Gastroesophageal sphincter (tissue), 4 donors: Measurements from ENCODE around the gene CFDP1. TPM values are rescaled to one million over a fixed set of nuclear protein-coding genes. Genes with fewer than 3 reads are reported as not detected.
A peak's percentile ranks its signal among the peaks of the same experiment; 100 is the strongest.

Experiments used
- ATAC-seq: fragments of 150-250 bp; one replicate; pipeline ENCODE4 v1.9.1; 2016; ENCODE audit warnings: mild to moderate bottlenecking, moderate library complexity
- H3K27ac ChIP-seq, 4 donors: fragments of 200-600 bp; sonication (generic) in 3 of 4; 1 replicate in 3 of 4; 2 replicates in 1 of 4; pipeline ENCODE4 v1.5.1; 2016 to 2019
- H3K27me3 ChIP-seq: fragments of 200-600 bp; sonication (generic); one replicate; pipeline ENCODE4 v1.5.1; 2019
- H3K36me3 ChIP-seq, 2 donors: fragments of 200-600 bp; sonication (generic); one replicate each; pipeline ENCODE4 v1.5.1; 2019; ENCODE audit warnings: control low read depth in 1 of 2
- H3K4me1 ChIP-seq, 3 donors: fragments of 200-600 bp; sonication (generic); 1 replicate in 2 of 3; 2 replicates in 1 of 3; pipeline ENCODE4 v1.5.1; 2016 to 2019; ENCODE audit warnings: control low read depth in 2 of 3
- H3K4me3 ChIP-seq, 2 donors: fragments of 200-600 bp; sonication (generic); one replicate each; pipeline ENCODE4 v1.5.1; 2019; ENCODE audit warnings: mild to moderate bottlenecking in 1 of 2, moderate library complexity in 1 of 2
- H3K9me3 ChIP-seq, 3 donors: fragments of 200-600 bp; sonication (generic); one replicate each; pipeline ENCODE4 v1.5.1; 2017 to 2019; ENCODE audit warnings: control low read depth in 2 of 3
- EP300 ChIP-seq: sonication (generic); formaldehyde crosslinking; IDR thresholded peaks from one replicate; pipeline ENCODE4 v1.6.1; 2017; ENCODE audit warnings: antibody characterized with exemption, mild to moderate bottlenecking
- POLR2A ChIP-seq, 2 donors: fragments of 450-650 bp; IDR thresholded peaks; one replicate each; pipeline ENCODE4 v1.6.1; 2017; ENCODE audit warnings: antibody characterized with exemption in 2 of 2, mild to moderate bottlenecking in 2 of 2, moderate library complexity in 1 of 2
- POLR2AphosphoS5 ChIP-seq: sonication (generic); formaldehyde crosslinking; IDR thresholded peaks from one replicate; pipeline ENCODE4 v1.6.1; 2017; ENCODE audit warnings: antibody characterized with exemption
- WGBS, 2 donors: methylation state at CpG; one replicate each; pipeline ENCODE4 v1.1.5; 2018; ENCODE audit warnings: low coverage in 1 of 2; 5-methylcytosine and 5-hydroxymethylcytosine counted together
- total RNA-seq, 4 donors: library from RNA; depleted of rRNA; stranded (reverse); fragments of >200 nt; gene quantifications; one replicate each; pipeline ENCODE4 v1.1.0, GENCODE V29; 2016
- TF ChIP-seq, protein P1 (sequence below), 4 experiments: fragments of 200-600 bp in 2 of 4; fragments of 450-650 bp in 2 of 4; sonication (generic) in 1 of 4; IDR thresholded peaks; one replicate each; pipeline ENCODE4 v1.5.1; 2017 to 2019; ENCODE audit warnings: antibody characterized with exemption in 4 of 4, mild to moderate bottlenecking in 2 of 4, moderate library complexity in 2 of 4

Gene CFDP1
- total RNA-seq, 4 donors from 2014 or later = 45.1 to 70.0 (median 50.0) TPM

DNA sequence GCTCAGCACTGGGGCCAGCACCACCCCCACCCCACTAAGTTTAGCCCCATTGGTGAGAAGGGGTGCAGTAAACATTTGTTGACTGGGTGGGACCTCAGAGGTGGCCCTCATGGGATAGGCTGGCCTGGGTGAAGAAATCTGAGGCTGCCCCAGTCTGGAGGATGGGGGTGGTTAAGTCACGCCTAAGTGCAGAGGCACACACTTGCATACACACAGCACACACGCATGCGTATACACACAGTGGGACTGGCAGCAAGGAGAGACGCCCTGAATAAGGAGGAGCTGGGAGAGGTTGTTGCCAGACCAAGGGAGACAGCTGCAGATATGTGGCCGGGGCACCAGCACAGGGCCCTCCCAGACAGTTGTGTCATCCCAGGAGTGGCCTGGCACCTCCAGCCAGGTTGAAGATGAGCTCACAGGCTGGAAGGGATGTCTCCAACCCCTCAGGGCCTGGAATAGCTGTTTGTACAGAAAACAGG is 178.9 kb downstream of the CFDP1 start:
- H3K27ac ChIP-seq = peak overlapping the region in 3 of 4 donors; percentile 92 to 97 (median 95)

GRCh38 chr16:75252946-75253911 is 180.1 kb downstream of the CFDP1 start:
- Histone ChIP-seq H3K36me3 (no peaks in the 10 kb centered on the region), H3K27ac (peak overlapping the region; percentile 58 to 97 (median 94)), H3K4me3 (no peak overlapping the region), H3K9me3 (no peaks in the 10 kb centered on the region), H3K4me1 (peaks cover 4 to 97% (median 87%) of the 10 kb centered on the region in 3 donors), H3K27me3 (no peaks in the 10 kb centered on the region)
- WGBS, 2 donors = 32 to 50% methylated on average over 2 to 3 of the region's 15 CpGs
- TF ChIP-seq EP300 = no peak
- TF ChIP-seq POLR2A (IDR thresholded peaks at IDR 0.05) = no peak
- TF ChIP-seq, protein P1, sequence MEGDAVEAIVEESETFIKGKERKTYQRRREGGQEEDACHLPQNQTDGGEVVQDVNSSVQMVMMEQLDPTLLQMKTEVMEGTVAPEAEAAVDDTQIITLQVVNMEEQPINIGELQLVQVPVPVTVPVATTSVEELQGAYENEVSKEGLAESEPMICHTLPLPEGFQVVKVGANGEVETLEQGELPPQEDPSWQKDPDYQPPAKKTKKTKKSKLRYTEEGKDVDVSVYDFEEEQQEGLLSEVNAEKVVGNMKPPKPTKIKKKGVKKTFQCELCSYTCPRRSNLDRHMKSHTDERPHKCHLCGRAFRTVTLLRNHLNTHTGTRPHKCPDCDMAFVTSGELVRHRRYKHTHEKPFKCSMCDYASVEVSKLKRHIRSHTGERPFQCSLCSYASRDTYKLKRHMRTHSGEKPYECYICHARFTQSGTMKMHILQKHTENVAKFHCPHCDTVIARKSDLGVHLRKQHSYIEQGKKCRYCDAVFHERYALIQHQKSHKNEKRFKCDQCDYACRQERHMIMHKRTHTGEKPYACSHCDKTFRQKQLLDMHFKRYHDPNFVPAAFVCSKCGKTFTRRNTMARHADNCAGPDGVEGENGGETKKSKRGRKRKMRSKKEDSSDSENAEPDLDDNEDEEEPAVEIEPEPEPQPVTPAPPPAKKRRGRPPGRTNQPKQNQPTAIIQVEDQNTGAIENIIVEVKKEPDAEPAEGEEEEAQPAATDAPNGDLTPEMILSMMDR (IDR thresholded peaks at IDR 0.05) = no peak
- no peak for TF ChIP-seq POLR2AphosphoS5
- no peak for ATAC-seq

More for the DNA sequence above, 178.9 kb downstream of the CFDP1 start:
- WGBS, 2 donors = 52% methylated on average over 4 of the region's 5 CpGs; no CpG with 5 or more reads in 1 of the 2 donors
- Histone ChIP-seq H3K4me1 (peaks cover 4 to 95% (median 82%) of the 10 kb centered on the region in 3 donors), H3K27me3 (no peaks in the 10 kb centered on the region), H3K9me3 (no peaks in the 10 kb centered on the region), H3K36me3 (no peaks in the 10 kb centered on the region), H3K4me3 (no peak overlapping the region)
- TF ChIP-seq EP300 = no peak
- no peak for TF ChIP-seq POLR2AphosphoS5
- ATAC-seq = no peak

DNA sequence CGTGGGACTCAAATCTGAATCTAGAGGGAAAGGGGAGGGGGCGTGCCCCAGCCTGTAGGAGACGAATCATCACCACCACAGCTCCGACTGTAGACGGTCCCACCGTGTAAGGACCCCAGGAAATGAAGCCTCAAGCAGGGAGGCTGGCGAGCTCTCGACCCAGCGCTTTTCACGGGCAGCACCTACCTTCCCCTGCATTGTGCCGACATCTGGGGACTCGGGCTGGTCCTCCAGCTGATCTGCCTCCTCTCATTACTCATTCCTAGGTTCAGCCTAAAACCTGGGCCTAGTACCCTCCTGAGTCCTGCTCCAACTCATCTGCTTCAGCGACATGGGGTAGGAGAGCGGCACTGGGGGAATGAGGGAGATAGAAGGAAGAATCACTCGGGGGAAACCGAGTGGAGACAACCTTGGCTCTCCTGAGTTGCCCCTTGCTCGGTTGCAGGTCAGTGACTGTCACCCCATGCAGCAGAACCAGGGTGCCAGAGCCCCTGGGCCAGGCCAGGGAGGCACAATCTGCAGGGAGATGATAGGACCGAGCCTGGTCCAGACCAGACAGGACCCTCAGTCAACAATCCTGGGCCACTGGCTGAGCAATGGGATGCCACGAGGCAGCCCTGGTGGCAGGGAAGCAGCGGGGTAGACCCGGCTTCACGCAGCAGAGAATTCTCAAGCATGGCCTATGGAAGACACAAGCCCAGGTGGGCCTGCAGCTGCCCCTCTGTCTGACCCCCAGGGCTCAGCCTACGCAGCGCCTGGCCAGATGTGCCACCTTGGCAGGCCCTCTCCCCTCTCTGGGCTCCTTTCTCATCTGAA is 181.0 kb downstream of the CFDP1 start:
- Histone ChIP-seq H3K4me3 (peak overlapping the region in 1 of 2 donors; percentile 90), H3K27ac (peak overlapping the region; percentile 58 to 97 (median 94)), H3K4me1 (peaks cover 4 to 97% (median 84%) of the 10 kb centered on the region in 3 donors), H3K27me3 (no peaks in the 10 kb centered on the region), H3K9me3 (no peaks in the 10 kb centered on the region), H3K36me3 (no peaks in the 10 kb centered on the region)
- ATAC-seq = no peak
- 53 to 72% methylated on average over 3 to 6 of the region's 24 CpGs for WGBS, 2 donors
- no peak for TF ChIP-seq POLR2A (IDR thresholded peaks at IDR 0.05)
- no peak for TF ChIP-seq POLR2AphosphoS5
- TF ChIP-seq EP300 = no peak
- TF ChIP-seq, protein P1 (IDR thresholded peaks at IDR 0.05) = no peak

DNA sequence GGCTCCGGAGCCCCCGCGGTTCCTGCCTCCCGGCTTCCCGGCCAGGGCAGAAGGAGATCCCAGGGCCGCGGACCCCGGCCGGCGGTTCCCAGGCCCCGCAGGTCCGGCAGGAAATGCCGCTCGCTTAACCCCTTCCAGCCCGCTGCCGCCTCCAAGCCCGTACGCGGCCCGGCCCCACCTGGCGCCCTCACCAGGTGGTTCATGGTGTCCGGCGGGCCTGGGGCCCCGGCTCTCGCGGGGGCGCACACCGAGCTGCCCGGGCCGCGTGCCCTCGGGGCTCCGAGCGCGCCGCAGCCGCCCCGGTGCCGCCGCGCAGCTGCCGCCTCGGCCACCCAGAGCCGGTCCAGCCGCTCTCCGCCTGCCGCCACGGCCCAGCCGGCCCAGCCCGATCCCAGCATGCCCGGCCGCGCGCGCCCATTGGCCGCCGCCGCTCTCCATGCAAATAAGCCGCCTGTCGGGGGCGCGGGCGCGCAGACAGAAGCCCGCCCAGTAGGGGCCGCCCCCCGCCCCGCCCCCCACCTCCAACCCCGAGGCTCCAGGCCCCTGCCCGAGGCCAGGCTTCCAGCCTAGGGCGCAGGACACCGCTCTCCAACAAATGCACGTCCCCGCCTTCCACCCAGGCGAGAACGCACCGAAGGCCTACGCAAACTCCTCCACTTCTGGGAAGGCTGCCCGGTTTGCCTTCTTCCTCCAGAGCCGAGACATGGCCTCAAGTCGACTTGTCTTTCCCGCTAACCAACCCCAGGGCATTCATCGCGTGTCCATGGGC is 181.8 kb downstream of the CFDP1 start, which contains the start of gene BCAR1:
Gene BCAR1, minus strand, starts transcription at position 345 of the 769 bp plus-strand sequence. Its CDS starts 142 bp downstream, at position 203.
- peak; percentile 92 for ATAC-seq
- no peaks in the 10 kb centered on the region for H3K9me3 ChIP-seq
- TF ChIP-seq, protein P1 (IDR thresholded peaks at IDR 0.05) = peak in 3 of 4 experiments; percentile 22 to 36 (median 25)
- TF ChIP-seq EP300 = no peak
- TF ChIP-seq POLR2AphosphoS5 = peak; percentile 38
- peak; percentile 17 to 74 for TF ChIP-seq POLR2A (IDR thresholded peaks at IDR 0.05)
- peaks cover 4 to 97% (median 84%) of the 10 kb centered on the region in 3 donors for H3K4me1 ChIP-seq
- H3K36me3 ChIP-seq = no peaks in the 10 kb centered on the region
- no CpG with 5 or more reads among the region's 84 CpGs for WGBS, 2 donors
- H3K27ac ChIP-seq = peak within 1 kb of the TSS; percentile 70 to 97 (median 94)
- H3K4me3 ChIP-seq = peak within 1 kb of the TSS; percentile 63 to 90
- H3K27me3 ChIP-seq = no peaks in the 10 kb centered on the region
